HPDE6-E6E7 (cell line): ENCODE measurements around the gene B9D1.

ENCODE experiments used
- DNase-seq: peaks from one replicate; pipeline ENCODE4 v3.0.0; 2011; ENCODE audit warnings: missing footprints; ENCODE audit errors: extremely low spot score

Gene B9D1

GRCh38 chr17:19388791-19389785 lies 26.6 kb upstream of the B9D1 start:
- no peak for DNase-seq

- DNase-seq, result no peak
Observed at GRCh38 chr17:19387921-19388521, 25.5 kb upstream of the B9D1 start.

DNA sequence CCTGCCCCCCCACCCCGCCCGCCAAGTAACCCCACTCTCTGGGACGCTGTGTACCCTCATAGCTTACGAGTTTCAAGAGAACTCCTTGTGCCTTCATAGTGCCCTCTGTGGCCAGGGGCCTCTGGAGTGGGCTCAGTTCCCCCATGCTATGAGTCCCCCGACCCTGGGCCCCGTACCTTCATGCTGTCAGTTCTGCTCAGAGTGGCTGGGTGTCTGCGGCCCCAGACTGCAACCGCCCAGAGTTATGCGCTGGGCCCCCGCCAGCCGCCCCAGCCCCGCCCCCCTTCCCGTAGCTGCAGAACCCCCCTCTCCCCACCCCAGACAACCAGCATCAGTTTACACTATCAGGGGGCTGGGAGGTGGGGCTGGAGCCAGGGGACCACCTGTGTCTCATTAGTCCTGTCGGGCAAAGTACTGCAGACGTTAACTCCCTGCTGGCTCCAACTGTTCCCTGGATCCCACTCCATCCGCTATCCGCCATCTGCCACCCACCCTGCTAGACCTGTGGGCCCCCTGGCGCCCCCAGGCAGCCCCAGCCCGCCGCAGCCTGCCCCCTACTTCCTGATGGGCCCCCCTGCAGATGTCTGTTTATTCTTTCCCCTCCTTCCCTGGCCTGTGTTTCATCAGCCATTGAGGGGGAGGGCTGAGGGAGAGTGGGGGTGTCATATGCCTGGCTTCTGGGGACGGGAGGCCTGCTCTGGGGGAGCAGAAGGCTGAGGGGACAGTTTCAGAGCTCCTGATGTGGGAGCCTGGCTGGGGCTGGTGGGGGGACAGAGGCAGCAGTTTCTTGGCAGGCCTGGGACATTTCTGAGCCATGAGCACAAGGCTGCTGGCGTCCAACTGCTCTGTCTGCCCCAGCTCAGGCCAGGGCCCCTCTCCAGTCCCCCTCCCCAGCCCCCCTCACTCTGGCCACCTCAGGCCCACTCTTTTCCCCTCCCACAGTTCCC lies 24.7 kb upstream of the B9D1 start, which contains the start of gene MFAP4:
MFAP4 (minus strand) TSS at position 217 of the 947 bp plus-strand sequence; CDS start at position 182, 35 bp downstream.
- no peak for DNase-seq

DNA sequence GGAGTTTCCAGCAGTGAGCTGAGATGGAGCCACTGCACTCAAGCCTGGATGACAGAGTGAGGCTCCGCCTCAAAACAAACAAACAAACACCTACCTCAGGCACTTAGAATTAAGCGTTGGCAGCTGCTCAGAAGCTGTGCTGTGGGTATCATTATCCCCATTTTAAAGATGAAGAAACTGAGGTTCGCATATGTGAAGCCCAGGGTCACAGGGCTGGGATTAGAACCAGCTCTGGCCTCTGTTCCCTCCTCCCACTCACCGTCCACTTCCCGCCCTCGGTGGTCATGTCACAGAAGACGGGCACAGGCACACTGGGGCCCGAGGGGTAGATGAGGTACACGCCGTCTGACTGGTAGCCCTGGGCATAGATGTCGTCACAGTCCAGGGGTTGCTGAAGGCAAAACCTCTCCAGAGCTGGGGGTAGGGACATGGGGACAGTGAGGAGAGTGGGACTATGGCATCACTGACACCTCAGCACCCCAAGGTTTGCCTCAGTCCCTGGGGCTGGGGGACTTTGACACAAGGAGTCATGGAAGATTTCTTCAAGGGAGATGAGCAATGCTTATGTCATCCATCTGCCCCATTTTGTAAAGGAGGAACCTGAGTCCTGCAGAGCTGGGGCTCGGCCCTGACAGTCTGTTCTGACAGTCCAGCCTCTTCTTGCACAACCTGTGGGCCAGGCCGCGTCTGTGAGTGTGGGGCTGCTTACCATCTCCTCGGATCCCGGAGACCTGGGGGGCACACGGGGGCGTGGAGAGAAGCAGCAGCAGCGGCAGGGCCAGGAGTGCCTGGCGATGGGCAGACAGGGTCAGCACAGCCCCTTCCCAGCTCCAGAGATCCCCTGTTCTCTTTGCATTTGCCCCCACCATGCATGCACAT lies 23.8 kb upstream of the B9D1 start:
- peak; percentile 96 for DNase-seq

- DNase-seq, result no peak
Observed at GRCh38 chr17:19385521-19385983, 23.0 kb upstream of the B9D1 start.

DNA sequence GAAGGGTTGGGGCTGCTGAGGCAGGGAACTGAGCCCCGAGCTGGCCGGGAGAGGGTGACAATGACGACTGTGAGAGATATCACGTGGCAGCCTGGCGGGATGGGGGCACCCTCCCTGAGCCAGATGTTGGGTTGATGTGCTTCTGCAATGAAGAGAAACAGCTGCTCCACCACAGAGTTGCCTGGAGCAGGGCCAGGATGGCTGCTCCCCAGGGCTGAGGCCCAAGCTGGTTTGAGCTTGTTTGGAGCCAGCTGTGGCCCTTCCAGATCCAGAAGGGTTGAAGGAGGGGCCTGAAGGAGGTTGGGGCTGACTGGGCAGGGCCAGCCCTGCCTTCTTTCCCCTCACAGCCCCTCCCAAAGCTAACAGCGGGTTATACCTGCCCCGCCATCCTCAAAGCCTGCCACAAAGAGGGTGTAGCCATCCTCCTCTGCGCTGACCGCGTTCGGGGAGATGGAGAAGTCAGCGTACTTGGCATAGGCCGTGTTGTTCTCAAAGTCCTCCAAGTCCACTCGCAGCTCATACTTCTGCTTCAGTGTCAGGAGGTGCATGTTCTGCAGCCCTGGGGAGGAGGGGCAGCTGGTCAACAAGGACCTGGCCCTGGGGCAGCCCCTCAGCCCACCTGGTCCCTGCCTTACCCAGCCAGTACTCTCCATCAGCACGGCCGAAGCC lies 22.3 kb upstream of the B9D1 start:
- no peak for DNase-seq

- no peak for DNase-seq
Observed at GRCh38 chr17:19383681-19384470, 21.4 kb upstream of the B9D1 start.

DNA sequence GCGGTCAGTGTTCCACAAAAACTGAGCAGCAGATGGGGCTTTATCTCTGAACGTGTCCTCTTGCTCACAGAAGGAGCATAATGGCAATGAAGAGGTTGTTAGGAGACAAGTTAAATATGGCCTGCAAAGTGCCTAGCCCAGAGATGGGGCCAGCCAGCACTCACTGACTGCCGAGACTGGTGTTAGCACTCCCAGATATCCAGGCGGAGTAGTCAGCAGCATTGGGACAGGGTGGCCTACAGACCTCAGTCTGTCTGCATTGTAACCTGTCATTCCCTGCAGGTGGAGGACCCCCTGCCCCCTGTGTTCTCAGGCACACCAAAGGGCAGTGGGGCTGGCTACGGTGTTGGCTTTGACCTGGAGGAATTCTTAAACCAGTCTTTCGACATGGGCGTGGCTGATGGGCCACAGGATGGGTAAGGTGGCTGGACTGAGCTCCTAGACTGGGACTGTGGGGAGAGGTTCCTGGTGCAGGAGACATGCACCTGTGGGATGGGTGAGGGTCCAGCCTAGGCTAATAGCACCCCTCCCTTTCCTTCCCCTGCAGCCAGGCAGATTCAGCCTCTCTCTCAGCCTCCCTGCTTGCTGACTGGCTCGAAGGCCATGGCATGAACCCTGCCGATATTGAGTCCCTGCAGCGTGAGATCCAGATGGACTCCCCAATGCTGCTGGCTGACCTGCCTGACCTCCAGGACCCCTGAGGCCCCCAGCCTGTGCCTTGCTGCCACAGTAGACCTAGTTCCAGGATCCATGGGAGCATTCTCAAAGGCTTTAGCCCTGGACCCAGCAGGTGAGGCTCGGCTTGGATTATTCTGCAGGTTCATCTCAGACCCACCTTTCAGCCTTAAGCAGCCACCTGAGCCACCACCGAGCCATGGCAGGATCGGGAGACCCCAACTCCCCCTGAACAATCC lies 20.3 kb upstream of the B9D1 start:
- DNase-seq, result no peak

- DNase-seq, result no peak
Observed at GRCh38 chr17:19381741-19382444, 19.4 kb upstream of the B9D1 start.

- no peak for DNase-seq
Observed at GRCh38 chr17:19381361-19381740, 18.8 kb upstream of the B9D1 start.

GRCh38 chr17:19380481-19381301 lies 18.2 kb upstream of the B9D1 start:
- no peak for DNase-seq

GRCh38 chr17:19379361-19380065 lies 17.0 kb upstream of the B9D1 start:
- DNase-seq, result no peak

GRCh38 chr17:19378416-19379360 lies 16.2 kb upstream of the B9D1 start, which contains the start of gene MAPK7:
Gene MAPK7, plus strand, starts transcription at chr17:19378498. Its CDS starts 403 bp downstream, at chr17:19378901.
- DNase-seq, result no peak

DNA sequence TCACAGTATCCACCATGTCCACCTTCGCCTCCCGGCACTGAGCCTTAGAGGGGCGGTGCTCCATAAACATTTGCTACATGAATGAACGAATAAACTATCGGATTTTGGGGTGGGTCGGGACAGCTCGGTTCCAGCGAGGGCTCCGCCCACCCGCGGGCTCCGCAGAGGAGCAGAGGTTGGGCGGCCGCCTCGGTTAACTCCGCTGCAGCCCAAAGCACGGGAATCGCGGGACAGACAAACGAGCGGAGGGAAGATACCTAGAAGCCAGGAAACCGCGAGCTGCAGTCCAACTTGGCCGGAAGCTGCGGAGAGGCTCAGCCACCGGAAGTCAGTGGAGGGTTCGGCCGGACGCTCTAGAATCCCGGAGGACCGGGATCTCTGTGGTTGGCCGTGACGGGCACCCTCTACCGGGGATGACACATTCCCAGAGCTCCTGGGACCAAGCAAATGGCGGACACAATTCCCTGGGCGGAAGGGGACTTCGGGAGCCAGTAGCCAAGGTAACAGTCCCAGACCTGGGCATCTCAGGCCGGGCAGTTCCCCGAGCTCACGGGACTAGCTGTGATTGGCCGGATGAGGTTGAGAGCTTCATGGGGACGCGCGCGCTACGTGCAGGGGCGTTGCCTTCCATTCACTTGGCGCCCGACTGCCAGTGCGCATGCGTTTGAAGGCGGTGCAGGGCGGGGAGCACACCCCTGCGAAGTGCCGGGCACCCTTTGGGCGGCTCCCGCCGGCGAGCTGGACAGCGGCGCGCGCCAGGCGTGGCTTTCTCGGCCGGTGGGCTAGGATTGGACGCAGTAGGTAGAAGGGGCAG lies 15.3 kb upstream of the B9D1 start:
- peak; percentile 99 for DNase-seq
